HUES6 (cell line): Measurements from ENCODE around the gene NEURL2.

ENCODE experiments used
- H3K27ac ChIP-seq: 2 replicates; pipeline ENCODE4 v1.7.0; 2013; ENCODE audit warnings: low read depth, mild to moderate bottlenecking, low read length, inconsistent platforms
- H3K27me3 ChIP-seq: 2 replicates; pipeline ENCODE4 v1.6.1; 2013; ENCODE audit warnings: low read length; ENCODE audit not compliant: control insufficient read depth, insufficient read depth
- H3K36me3 ChIP-seq: 2 replicates; pipeline ENCODE4 v1.6.1; 2013; ENCODE audit warnings: low read length; ENCODE audit not compliant: control insufficient read depth, insufficient read depth
- H3K4me1 ChIP-seq: 2 replicates; pipeline ENCODE4 v1.6.1; 2013; ENCODE audit warnings: low read length; ENCODE audit not compliant: control insufficient read depth, insufficient read depth
- H3K4me3 ChIP-seq: 2 replicates; pipeline ENCODE4 v1.5.1; 2013; ENCODE audit warnings: low read depth, low read length
- H3K9ac ChIP-seq: one replicate; pipeline ENCODE4 v1.6.1; 2013; ENCODE audit warnings: mild to moderate bottlenecking, low read length
- H3K9me3 ChIP-seq: 2 replicates; pipeline ENCODE4 v1.6.1; 2013; ENCODE audit warnings: low read depth, low read length; ENCODE audit not compliant: control insufficient read depth, insufficient read depth

Gene NEURL2

DNA sequence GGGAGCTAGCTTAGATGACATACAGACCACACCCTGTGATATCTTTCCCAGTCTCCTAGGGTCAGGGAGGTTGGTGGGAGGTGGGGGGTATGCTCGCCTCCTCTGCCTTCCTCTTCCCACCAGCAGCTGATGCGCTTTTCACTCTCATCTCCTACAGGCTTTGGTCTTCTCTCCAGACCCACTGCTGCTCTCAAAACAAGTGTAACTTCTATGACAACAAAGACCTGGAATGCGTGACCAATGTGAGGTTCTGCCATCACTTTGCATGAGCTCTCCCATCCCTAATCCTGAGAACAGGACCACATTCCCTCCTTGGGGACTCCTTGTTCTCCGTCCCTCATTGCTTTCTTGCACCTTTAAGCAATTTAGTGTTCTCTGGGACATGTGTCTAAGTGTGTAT, 2.8 kb upstream of the NEURL2 start:
- Histone ChIP-seq H3K4me1 (no peaks in the 10 kb centered on the region), H3K9ac (no peak overlapping the region), H3K27ac (no peak overlapping the region), H3K4me3 (no peak overlapping the region), H3K36me3 (peaks cover 46% of the 10 kb centered on the region), H3K9me3 (no peaks in the 10 kb centered on the region), H3K27me3 (no peaks in the 10 kb centered on the region)

GRCh38 chr20:45892828-45893500, 2.0 kb upstream of the NEURL2 start:
- Histone ChIP-seq H3K4me3 (no peak overlapping the region), H3K27ac (no peak overlapping the region), H3K9ac (no peak overlapping the region), H3K9me3 (no peaks in the 10 kb centered on the region), H3K4me1 (no peaks in the 10 kb centered on the region), H3K36me3 (peaks cover 43% of the 10 kb centered on the region), H3K27me3 (no peaks in the 10 kb centered on the region)

DNA sequence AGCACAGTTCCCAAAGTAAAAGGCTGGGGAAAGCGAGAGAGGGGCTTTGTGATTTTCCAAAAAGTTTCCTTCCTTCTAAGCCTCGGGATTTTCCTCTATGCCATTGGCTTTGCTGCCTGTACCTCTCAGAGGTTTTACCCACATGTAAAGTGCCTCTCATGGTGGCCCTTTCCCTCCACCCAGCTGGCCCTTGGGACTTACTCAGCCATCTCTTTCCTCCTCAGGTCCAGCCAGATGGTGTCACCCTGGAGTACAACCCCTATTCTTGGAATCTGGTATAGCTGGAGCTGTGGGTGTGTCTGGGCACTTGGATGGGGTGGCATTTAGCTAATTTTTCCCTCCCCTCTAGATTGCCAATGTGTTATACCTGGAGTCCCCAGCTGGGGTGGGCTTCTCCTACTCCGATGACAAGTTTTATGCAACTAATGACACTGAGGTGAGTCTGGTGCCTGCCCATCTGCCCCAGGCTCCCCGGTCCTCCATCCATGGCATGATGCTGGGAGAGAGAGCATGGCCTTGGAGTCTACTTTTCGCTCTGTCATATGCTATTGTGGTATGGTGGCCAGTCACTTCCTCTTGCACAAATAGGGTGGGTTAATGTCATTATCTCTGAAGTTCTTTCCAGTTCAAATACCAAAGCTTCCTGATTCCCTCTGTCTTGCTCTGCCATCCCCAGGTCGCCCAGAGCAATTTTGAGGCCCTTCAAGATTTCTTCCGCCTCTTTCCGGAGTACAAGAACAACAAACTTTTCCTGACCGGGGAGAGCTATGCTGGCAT, 1.2 kb upstream of the NEURL2 start:
- H3K4me3 ChIP-seq: peak overlapping the region; percentile 83
- no peaks in the 10 kb centered on the region for H3K9me3 ChIP-seq
- no peak overlapping the region for H3K27ac ChIP-seq
- H3K36me3 ChIP-seq: peaks cover 41% of the 10 kb centered on the region
- H3K9ac ChIP-seq: peak overlapping the region; percentile 75
- no peaks in the 10 kb centered on the region for H3K4me1 ChIP-seq
- H3K27me3 ChIP-seq: no peaks in the 10 kb centered on the region

- peak overlapping the region; percentile 83 for H3K4me3 ChIP-seq
- H3K27ac ChIP-seq: peak overlapping the region; percentile 30; the same call in 1 of the 2 replicates
- H3K9ac ChIP-seq: peak overlapping the region; percentile 75
- peaks cover 46% of the 10 kb centered on the region for H3K36me3 ChIP-seq
- no peaks in the 10 kb centered on the region for H3K9me3 ChIP-seq
- no peaks in the 10 kb centered on the region for H3K4me1 ChIP-seq
- no peaks in the 10 kb centered on the region for H3K27me3 ChIP-seq
These were observed 677 bp downstream of the NEURL2 start for GRCh38 chr20:45890077-45890984.

DNA sequence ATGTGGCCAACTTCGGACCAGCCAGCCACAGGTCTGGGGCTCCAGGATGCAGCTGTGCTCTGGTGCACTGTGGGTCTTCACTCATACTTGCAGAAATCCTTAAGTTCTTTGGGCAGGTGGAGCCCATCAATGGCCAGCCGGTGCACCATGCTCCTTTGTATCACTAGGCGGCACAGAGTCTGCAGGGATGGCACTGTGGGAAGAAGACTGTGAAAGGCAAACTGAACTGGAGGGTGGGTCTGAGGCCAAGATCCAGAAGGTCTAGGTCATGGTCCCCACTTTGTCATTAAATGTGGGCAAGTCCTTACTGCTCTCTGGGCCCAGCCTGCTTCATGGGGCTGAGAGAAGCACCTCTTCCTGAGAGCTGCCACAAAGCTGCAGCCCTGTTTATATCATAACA, 2.3 kb downstream of the NEURL2 start:
- peaks cover 37% of the 10 kb centered on the region for H3K36me3 ChIP-seq
- no peaks in the 10 kb centered on the region for H3K27me3 ChIP-seq
- H3K9ac ChIP-seq: no peak overlapping the region
- H3K4me1 ChIP-seq: no peaks in the 10 kb centered on the region
- H3K4me3 ChIP-seq: no peak overlapping the region
- no peak overlapping the region for H3K27ac ChIP-seq
- H3K9me3 ChIP-seq: no peaks in the 10 kb centered on the region

GRCh38 chr20:45887346-45887715, 3.7 kb downstream of the NEURL2 start, which contains the start of gene SPATA25:
SPATA25 (minus strand) TSS chr20:45887622; CDS start chr20:45887590, 32 bp downstream.
- Histone ChIP-seq H3K36me3 (peaks cover 43% of the 10 kb centered on the region), H3K4me3 (no peak within 1 kb of the TSS), H3K9me3 (no peaks in the 10 kb centered on the region), H3K27me3 (no peaks in the 10 kb centered on the region), H3K27ac (no peak within 1 kb of the TSS), H3K4me1 (no peaks in the 10 kb centered on the region), H3K9ac (no peak within 1 kb of the TSS)

DNA sequence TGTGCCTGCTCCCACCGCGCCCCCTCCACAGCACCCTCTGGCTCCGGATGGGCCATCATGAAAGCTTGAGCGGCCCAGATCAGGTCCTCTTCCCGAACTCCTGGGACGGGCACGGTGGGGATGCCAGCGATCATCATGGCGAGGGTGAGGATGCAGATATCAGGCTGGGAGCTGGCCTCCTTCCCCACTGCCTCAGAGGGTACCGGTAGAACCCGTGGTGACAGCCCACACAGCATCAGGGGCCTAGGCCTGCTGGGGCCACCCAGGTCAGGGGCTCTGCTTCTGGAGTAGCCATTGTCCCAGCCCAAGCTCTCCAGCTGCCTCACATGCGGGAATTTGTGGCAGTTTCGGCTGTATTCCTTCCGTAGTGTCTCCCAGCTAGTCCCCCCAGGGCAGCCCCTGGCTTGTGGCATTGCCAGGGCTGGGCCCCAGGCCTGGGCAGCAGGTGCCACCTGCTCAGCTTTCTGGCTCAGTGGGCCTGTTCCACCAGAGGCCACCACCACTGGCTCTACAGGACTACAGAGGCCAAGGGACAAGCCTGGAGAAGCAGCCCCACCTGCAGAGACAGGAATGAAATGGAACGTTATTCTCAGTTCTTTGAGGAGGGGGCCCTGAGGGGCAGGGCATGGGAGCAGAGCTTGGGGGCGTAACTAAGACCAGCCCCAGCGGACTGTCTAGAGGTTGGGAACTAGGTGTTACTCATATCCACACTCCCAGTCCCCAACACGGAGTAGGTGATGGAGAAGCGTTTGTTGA, 4.2 kb downstream of the NEURL2 start:
- Histone ChIP-seq H3K4me1 (no peaks in the 10 kb centered on the region), H3K27ac (no peak overlapping the region), H3K36me3 (peaks cover 45% of the 10 kb centered on the region), H3K27me3 (no peaks in the 10 kb centered on the region), H3K4me3 (no peak overlapping the region), H3K9me3 (no peaks in the 10 kb centered on the region), H3K9ac (no peak overlapping the region)

DNA sequence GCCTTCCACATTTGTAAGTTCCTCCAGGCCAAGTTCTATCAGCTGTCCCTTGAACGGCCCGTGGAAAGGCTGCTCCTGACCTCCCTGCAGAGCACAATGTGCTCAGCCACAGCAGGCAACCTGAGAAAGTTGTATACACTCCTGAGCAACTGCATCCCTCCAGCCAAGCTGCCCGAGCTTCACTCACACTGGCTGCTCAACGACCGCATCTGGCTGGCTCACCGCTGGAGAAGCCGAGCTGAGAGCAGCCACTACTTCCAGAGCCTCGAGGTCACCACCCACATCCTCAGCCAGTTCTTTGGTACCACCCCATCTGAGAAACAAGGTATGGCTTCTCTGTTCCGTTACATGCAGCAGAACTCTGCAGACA, 7.9 kb downstream of the NEURL2 start:
- H3K9ac ChIP-seq: no peak overlapping the region
- H3K27me3 ChIP-seq: no peaks in the 10 kb centered on the region
- no peak overlapping the region for H3K27ac ChIP-seq
- peaks cover 43% of the 10 kb centered on the region for H3K36me3 ChIP-seq
- H3K9me3 ChIP-seq: no peaks in the 10 kb centered on the region
- no peak overlapping the region for H3K4me3 ChIP-seq
- no peaks in the 10 kb centered on the region for H3K4me1 ChIP-seq

GRCh38 chr20:45882469-45883099, 8.4 kb downstream of the NEURL2 start:
- Histone ChIP-seq H3K9me3 (no peaks in the 10 kb centered on the region), H3K36me3 (peaks cover 47% of the 10 kb centered on the region), H3K27ac (no peak overlapping the region), H3K9ac (no peak overlapping the region), H3K27me3 (no peaks in the 10 kb centered on the region), H3K4me1 (no peaks in the 10 kb centered on the region), H3K4me3 (no peak overlapping the region)
